OCI-LY3 (cell line): Measurements from ENCODE around the gene ADAMTS10.

Source experiments
- EZH2phosphoT487 ChIP-seq: fragments of 200-600 bp; shearing (Covaris generic); IDR thresholded peaks from 2 replicates; pipeline ENCODE4 v1.6.1; 2018; ENCODE audit warnings: antibody characterized with exemption, mixed run types, low read depth
- TF ChIP-seq, protein P1 (sequence below): fragments of 200-600, 300-600 bp; sonication (generic); IDR thresholded peaks from 2 replicates; pipeline ENCODE4 v1.5.1; 2014; ENCODE audit warnings: antibody characterized with exemption, low read length, low read depth

DNA sequence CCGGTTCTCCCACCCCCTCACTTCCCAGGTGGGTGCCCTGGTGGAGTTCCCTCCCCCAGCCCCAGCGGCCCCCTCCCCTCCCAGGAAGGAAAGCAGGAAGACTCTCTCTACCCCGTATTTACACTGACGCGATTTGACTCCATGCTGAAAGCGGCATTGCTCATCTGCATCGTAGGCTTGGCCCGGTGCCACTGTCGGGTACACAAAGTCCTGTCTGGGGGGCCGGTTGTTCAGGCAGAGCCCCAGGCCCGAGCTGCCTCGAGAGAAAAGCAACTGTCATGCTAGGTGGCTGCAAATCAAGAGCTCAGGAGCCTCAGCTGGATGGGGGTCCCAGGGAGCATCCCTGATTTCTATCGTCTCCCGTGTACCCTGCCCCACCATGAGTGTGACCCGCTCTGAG is 14.9 kb downstream of the ADAMTS10 start:
- TF ChIP-seq, protein P1, sequence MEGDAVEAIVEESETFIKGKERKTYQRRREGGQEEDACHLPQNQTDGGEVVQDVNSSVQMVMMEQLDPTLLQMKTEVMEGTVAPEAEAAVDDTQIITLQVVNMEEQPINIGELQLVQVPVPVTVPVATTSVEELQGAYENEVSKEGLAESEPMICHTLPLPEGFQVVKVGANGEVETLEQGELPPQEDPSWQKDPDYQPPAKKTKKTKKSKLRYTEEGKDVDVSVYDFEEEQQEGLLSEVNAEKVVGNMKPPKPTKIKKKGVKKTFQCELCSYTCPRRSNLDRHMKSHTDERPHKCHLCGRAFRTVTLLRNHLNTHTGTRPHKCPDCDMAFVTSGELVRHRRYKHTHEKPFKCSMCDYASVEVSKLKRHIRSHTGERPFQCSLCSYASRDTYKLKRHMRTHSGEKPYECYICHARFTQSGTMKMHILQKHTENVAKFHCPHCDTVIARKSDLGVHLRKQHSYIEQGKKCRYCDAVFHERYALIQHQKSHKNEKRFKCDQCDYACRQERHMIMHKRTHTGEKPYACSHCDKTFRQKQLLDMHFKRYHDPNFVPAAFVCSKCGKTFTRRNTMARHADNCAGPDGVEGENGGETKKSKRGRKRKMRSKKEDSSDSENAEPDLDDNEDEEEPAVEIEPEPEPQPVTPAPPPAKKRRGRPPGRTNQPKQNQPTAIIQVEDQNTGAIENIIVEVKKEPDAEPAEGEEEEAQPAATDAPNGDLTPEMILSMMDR: no peak
- TF ChIP-seq EZH2phosphoT487: no peak
